ENCODE data around the gene MATN1. TPM values are rescaled to one million over a fixed set of nuclear protein-coding genes. Genes with fewer than 3 reads are reported as not detected.

MATN1 gene
- total RNA-seq, 2 donors from 2014 or later = not detected

DNA sequence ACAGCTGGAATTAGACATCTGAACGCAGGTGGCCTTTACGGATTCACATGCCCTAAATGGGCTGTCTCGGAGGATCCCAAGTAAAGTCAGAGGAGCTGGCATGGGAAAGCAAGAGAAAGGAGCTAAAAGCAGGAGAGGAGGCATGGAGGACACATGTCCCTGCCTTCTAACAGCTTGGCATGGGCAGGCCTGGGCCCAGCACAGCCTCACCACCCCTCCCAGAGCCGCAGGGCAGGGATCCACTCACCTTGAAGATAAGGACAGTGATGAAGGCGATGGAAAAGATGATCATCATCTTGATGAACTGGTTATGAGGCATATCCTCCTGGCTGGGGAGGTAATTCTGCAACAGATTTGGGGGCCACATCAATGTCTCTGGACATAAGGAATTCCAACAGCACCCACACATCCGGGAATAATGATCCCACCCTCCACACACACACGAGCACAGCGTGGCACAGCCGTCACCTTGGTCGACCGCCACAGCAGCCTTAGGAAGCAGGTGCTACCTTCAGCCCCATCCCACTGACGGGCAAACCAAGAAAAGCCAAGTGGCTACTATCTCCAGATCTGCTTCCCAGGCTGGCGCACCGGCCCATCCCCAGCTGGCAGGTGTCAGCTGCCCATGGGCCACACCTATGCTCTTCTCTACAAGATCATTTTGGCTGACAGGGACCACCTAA is 14.1 kb upstream of the MATN1 start:
- DNase-seq (no peak), ATAC-seq (no peak)
- intact Hi-C loops (cut with DNase I, micrococcal nuclease) = no loop called here

DNA sequence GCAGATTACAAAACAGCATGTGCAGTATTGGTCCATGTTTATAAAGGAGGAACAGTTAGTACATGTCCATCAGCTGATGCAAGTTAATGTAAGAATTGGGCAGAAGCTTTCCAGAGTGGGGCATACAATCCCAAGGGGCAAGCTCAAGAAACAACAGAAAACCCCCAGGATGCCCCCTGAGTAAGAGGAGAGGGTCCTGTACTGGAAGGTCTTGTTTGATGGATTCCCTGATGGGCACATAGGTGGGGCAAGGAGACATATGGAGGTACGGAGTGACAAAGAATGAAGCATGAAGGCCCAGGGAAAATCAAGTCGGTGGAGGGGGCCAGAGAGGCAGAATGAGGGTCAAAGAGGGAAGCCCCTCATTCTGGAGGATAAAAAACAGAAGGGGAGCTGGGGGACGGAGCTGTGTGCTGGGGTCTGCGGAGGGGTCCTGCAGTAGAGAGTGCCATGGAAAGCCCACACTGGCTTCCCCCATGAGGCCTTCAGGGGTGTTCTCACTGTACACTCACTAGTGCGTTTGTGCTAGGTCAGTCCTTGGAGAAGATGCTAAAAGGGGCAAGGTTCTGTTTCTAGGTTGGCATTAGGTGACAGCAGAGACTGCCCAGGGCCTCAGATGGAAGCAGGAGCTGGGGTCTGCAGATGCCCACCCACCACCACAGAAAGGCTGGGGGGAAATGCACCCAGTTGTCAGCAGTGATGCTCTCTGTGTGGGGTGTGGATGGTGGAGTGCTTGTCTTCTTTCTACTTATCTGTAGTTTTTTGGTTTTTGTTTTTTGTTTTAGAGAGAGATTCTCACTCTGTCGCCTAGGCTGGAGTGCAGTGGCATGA is 12.5 kb upstream of the MATN1 start:
- DNase-seq = no peak
- intact Hi-C loops (cut with DNase I, micrococcal nuclease) = no loop called here

DNA sequence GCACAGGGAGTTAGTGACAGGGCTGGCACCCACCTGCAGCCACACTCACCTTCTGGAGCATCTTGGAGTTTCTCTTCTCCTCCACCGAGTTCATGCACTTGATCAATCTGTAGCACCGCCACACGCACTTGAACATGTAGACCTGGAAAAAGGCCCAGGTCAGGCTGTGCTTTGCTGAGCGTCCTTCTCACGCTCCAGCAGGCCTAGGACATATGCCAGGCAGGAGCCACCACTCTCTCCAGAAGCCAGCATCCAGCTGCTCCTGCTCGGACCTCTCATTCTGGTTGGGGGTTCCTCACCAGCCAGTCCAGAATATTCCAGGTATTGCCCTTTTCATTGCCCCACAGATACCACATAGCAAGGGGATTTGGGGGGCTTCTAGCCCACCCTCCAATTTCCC is 11.7 kb upstream of the MATN1 start:
- intact Hi-C loops (cut with DNase I, micrococcal nuclease) = no loop called here
- ATAC-seq (no peak), DNase-seq (no peak)

More for the DNA sequence above, 12.5 kb upstream of the MATN1 start:
- no peak for ATAC-seq

DNA sequence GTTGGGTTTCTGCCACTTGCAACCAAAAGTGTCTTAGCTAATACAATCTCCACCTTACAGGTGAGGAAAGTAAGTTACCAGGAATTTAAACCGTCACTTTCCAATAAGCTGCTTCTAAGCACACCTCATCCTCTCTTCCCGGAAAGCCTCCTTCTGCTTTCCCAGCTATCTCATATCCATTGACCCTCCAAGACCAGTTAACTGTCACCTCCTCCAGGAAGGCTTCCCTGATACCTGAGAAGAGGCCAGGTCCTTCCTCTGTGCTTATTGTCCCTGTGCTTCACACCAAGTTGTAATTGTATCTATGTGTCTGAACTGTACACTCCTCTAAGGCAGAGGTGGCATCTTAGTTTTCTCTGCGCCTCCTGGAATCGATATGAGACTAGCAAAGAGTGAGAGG is 11.2 kb upstream of the MATN1 start:
- ATAC-seq (no peak), DNase-seq (no peak)
- intact Hi-C loops (cut with DNase I, micrococcal nuclease) = no loop called here

DNA sequence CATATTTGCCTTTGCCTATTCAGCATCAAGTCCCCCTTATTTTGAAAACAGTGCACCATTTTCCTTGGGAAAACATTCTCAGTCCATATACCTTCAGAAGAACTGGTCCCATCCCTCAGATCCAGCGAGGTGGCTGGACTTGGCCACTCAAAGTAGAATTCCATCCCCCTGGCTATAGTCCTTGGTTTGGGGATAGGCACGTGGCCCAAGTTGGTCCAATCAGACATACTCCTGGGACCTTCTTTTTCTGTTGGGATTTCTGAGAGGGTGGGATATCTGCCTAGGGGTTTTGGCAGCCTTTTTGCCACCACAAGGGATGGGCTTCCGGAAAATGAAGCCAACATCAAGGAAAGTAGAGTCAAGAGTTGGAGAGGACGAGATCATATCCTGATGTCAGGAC is 10.7 kb upstream of the MATN1 start:
- DNase-seq (no peak), ATAC-seq (no peak)
- intact Hi-C loops (cut with DNase I, micrococcal nuclease) = no loop called here

DNA sequence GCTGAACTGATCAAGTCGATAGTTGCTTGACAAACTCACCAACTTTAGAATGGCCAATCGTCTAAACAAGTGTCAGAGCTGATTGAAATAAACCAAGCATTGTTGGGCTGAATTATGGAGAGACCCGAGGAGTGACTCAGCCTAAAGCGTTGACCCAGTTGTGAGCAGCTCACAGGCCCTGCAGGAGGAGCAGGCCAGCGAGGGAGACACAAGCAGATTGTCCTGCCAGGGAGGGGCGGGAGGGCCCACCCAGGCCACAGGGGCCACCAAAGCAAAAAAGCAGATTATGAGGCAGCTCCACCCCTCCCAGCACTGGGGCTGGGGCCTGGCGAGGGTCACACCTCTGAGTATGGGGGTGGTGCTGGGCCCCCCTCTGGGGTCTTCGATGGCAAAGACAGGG is 10.1 kb upstream of the MATN1 start:
- DNase-seq (no peak), ATAC-seq (no peak)
- intact Hi-C loops (cut with DNase I, micrococcal nuclease) = no loop called here

DNA sequence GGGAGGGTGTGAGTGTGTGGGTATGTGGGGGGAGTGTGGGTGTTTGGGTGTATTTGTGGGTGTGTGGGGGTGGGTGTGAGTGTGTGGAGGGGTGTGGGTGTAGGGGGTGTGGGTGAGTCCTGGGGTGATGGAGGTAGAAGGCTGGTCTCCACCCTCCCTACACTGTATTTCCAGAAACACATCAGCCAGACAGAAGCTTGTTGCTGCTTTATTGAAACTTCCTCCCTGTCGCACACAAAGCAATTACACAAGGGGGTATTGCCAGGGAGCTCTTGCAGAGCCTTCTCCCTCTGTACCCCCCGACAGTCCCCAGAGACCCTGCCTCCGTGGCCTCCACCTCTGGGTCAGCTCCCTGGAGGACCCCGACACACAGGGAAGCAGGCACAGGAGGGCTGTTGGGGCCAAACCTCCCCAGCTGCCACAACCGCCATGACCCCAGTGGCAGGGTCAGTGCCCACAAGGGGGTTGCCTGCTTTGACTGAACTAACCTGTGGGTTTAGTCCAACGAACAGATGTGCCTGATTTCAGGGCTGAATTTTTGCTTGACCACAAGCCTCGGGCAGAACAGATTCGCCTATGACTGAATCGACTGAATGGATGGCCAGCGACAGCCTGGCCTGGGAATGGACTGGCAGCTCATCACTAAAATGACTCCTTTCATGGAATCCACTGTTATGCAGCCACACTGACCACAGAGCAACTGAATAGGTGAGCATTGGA is 9.1 kb upstream of the MATN1 start:
- ATAC-seq (no peak), DNase-seq (no peak)
- intact Hi-C loops (cut with DNase I, micrococcal nuclease) = no loop called here

DNA sequence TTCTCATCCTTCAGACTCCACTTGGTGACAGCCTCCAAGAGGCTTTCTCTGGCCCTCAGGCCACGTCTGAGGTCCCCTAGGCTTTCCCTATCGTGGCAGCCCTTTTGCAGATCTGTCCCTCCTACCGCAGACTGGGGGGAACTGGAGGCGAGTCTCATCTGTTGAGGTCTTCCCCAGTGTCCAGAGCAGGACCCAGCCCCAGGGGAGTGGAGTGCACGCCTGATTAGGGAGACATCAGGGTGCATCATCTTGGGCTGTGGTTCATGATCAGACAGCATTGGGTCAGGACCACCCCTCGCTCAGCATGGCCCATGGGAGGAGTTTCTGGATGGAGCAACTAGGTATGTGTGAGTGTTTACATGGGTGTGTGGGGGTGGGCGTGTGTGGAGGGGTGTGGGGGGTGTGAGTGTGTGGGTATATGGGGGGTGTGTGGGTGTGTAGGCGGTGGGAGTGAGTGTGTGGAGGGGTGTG is 8.5 kb upstream of the MATN1 start:
- ATAC-seq (no peak), DNase-seq (no peak)
- intact Hi-C loops (cut with DNase I, micrococcal nuclease) = no loop called here

DNA sequence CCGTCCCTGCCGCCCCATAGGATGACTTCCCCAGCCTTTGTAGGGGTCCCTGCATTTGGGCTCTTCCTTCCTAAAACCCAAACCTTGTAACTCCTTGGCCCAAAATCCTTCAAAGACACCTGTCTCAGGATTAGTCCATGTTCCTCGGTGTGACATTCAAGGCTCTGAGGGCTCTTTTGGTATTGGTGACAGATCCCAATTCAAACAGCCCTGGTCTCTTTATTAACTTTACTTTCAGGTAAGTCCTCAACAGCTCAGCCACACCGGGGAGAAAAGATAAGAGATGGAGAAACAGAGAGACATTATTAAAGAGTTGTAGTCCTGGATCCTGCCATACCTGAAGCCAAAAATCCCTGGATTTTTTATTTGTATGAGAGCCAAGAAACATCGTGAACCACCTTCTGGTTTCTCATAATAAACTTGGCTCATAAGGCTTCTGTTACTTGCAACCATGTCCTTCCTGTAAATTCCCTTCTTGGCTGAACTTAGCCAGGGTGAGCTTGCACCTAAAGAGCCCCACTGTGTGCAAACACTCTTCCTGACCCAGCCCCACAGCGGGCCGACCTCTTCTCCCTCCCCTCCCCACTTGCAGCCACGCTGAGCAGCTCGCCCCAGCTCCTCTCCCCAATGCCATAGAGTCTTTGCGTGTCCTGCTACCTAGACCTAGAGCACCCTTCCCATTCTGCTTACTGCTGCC is 7.9 kb upstream of the MATN1 start:
- intact Hi-C loops (cut with DNase I, micrococcal nuclease) = no loop called here
- DNase-seq (no peak), ATAC-seq (no peak)

DNA sequence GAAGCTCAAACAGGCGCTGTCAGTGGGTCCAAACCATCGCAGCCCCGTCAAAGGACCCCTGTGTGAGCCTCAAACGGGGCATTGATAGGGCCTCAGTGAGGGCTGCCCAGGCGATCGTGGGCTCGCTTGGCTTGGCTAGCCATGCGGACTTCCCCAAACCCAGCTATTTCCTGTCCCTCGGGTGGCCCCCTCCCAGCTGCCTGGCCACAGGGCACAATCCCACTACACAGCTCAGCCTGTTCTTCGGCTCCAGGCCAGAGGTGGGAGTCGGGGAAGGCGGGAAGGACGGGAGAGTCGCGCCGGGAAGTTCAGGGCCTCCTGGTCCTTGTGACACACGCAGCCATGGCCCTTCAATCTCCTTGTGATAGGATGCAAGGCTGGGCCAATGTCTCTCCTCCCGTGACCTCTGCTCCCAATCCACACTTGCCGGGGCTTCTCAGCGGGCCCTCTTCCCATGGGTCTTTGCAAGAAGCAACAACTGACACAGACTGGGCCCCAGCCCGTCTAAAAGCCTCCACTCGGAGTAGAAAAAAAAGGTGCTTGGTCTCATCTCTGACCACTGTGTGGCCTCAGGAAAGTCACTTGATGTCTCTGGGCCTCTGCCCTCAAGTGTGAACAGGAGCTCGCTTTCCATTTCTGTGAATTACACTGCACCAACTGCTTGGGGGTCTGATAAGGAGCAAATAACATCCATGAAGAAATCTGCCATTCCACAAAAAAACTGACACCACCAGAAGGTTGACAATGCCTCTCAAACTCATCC is 7.1 kb upstream of the MATN1 start:
- ATAC-seq (no peak), DNase-seq (no peak)
- intact Hi-C loops (cut with DNase I, micrococcal nuclease) = no loop called here

DNA sequence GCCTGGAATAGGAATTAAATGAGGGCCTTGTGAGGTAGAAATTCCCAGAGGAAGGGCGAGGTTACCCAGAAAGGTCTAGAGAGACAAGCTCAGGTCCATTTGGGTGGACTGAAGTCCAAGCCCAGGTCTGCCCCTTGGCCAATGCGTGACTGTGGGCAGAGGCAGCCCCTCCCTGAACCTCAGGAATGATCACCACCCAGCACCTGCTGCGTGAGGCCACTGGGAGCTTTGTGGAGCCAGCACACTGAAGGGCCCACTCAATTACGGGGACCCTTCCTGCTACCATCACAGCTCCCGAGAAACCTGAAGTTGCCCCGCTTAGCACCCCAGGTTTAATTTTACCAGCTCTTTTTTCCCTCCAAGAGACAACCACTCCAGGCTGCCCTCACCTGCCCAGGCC is 6.5 kb upstream of the MATN1 start:
- DNase-seq = no peak
- intact Hi-C loops (cut with DNase I, micrococcal nuclease) = loop anchor here in 1 of 2 donors (10.0 kb wide), 1 partner anchor 185 kb away; no protein-coding TSS in a partner anchor

DNA sequence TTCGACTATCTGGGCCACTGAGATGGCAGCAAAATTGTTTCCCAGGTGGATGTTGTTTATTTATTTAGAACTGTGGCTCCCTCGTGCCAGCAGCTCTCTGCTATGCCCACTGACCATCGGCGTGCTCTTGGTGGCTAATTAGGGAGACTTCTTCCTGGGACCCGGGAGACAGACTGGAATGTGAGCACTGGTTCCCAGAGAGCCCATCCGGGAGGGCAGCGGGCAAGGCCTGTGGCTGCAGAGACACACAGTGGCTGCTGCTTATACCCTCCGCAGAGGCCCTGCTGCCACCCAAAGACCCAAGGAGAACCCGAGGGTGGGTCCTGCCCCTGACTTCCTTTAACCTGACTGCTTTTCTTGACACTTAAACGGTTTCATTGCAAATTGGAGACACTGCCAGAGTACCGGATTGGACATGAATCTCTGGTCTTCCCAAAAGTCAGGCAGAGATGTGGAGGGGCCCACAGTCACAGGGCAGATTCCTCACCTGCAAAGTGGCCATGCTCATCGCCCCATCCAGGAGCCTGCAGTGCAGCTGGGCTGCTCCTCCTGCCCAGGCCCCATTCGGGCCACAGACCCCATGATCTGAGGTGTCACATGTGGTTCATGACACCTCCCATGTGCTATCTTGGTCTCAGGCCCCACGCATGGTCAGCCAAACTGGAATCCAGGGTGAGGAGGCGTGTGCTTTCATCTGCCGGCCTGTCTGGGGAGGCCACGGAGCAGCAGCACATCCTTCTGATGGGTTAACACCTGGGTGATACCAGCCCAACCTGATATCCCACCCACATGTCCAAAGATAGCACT is 5.7 kb upstream of the MATN1 start:
- ATAC-seq (no peak), DNase-seq (no peak)
- intact Hi-C loops (cut with DNase I, micrococcal nuclease) = loop anchor here in 1 of 2 donors (10.0 kb wide), 1 partner anchor 186 kb away; no protein-coding TSS in a partner anchor

More for the DNA sequence above, 6.5 kb upstream of the MATN1 start:
- no peak for ATAC-seq

DNA sequence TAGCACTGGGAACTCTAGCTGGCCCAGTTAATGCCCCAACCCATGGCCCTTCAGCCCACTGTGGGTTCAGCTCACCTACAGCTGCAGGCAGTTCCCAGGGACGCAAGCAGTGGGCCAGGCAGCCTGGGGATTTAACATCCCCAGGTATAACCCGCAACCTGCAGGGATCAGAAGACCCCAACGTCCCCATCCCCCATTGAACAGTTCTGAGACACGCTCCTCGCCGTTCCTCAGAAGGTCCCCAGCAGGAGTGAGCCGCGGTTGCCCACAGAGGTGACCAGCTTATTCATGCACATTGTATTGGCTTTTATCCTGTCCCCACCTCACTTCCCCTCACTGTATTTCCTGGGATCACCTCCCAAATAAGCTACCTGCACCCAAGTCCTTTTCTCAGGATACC is 5.0 kb upstream of the MATN1 start:
- intact Hi-C loops (cut with DNase I, micrococcal nuclease) = loop anchor here in 1 of 2 donors (10.0 kb wide), 1 partner anchor 186 kb away; no protein-coding TSS in a partner anchor
- no peak for ATAC-seq

DNA sequence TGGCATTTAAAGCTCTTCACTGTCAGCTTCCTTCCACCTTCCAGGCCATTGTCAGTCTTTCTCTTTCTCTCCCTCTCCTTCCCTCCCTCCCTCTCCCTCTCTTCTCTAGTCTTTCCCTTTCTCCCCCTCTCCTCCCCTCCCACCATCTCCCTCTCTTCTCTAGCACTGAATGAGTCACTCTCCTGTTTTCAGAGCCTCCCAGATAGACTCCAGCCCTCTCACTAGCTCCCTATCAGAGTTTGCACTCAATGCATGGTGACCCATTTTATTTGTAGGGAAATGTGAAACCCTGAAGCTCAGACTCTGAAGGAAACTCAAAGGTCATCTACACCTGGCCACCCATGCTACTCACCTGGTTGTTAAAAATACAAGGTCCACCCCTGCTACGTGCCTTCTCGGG is 4.4 kb upstream of the MATN1 start:
- ATAC-seq = no peak
- intact Hi-C loops (cut with DNase I, micrococcal nuclease) = loop anchor here in 1 of 2 donors (10.0 kb wide), 1 partner anchor 187 kb away; no protein-coding TSS in a partner anchor
- no peak for DNase-seq

More for the DNA sequence above, 5.0 kb upstream of the MATN1 start:
- no peak for DNase-seq

DNA sequence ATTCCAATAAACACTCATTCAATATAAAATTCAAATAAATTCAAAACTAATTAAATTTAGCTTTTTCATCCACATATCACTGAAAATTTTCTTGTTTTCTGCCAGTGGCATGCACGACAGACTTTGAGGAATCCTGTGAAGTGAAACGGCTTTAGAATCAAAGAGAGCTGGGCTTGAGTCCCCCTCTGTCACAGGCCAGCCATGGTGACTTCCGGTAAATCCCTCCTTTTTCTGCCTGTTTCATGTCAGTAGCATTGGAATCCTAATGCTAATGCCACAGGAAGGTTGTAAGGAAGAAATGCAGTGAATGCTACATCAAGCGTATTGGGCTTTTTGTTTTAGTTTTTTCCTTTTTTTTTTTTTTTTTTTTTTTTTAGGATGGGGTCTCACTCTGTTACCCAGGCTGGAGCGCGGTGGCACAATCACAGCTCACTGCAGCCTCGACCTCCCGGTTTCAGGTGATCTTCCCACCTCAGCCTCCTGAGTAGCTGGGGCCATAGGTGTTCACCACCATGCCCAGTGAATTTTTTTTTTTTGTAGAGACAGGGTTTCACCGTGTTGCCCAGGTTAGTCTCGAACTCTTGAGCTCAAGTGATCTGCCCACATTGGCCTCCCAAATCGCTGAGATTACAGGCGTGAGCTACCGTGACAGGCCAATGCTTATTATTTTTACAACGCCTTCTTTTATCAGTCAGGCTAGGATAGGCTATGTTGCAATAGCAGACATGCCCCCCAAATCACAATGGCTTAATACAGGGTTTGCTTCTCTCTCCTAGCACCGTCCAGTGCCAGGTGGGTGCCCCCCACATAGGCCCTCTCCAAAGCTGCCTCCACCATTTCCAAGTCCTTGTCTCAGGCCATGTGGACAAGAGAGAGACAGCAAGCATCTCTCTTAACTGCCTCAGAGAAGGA is 3.6 kb upstream of the MATN1 start:
- DNase-seq (no peak), ATAC-seq (no peak)
- intact Hi-C loops (cut with DNase I, micrococcal nuclease) = loop anchor here in 1 of 2 donors (10.0 kb wide), 1 partner anchor 188 kb away; no protein-coding TSS in a partner anchor

DNA sequence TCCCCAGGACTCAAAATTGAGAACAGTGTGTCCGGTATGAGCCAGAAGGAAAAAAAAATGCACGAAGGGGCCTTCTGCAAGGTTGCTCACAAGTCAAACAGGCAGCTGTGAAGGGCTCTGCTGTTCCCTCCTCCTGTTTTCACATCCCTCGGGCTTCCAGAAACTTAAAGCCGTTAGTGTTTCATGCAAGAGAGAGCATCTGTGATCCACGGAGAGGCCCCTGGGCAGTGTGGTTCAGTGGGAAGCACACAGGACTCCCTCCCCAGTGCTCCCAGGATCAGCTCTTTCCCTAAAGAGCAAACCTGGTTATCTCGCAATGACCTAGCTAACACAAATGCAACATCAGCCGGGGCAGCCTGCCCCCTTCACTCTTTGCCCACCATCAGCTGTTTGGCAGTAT is 2.9 kb upstream of the MATN1 start:
- intact Hi-C loops (cut with DNase I, micrococcal nuclease) = loop anchor here in 1 of 2 donors (10.0 kb wide), 1 partner anchor 189 kb away; no protein-coding TSS in a partner anchor
- ATAC-seq (no peak), DNase-seq (no peak)
